Activated CD4-positive, alpha-beta T cell treated with anti-CD3 and anti-CD28 coated beads for 48 hours (primary cell): ENCODE results near the gene DDX41.

Experiments used
- DNase-seq: peaks from one replicate; pipeline ENCODE4 v3.0.0-alpha.2; 2020

Gene DDX41

GRCh38 chr5:177483042-177483441 lies 33.7 kb downstream of the DDX41 start:
- DNase-seq, result no peak

- no peak for DNase-seq
These were observed 34.4 kb downstream of the DDX41 start for GRCh38 chr5:177482359-177482795.

GRCh38 chr5:177479774-177480173 lies 37.0 kb downstream of the DDX41 start:
- DNase-seq, result no peak

GRCh38 chr5:177478711-177479646 lies 37.8 kb downstream of the DDX41 start:
- peak; percentile 59 for DNase-seq

- DNase-seq, result no peak
These were observed 38.9 kb downstream of the DDX41 start for GRCh38 chr5:177477701-177478477.

GRCh38 chr5:177476531-177477233 lies 40.1 kb downstream of the DDX41 start:
- DNase-seq, result no peak

- no peak for DNase-seq
These were observed 41.0 kb downstream of the DDX41 start for GRCh38 chr5:177475563-177476427.

- DNase-seq, result no peak
These were observed 41.8 kb downstream of the DDX41 start for GRCh38 chr5:177474846-177475562.

- no peak for DNase-seq
These were observed 42.7 kb downstream of the DDX41 start for GRCh38 chr5:177474002-177474476.

GRCh38 chr5:177473443-177474001 lies 43.2 kb downstream of the DDX41 start, which contains the start of gene DBN1:
Gene DBN1 (minus strand): TSS chr5:177473634. CDS start chr5:177473521, 113 bp downstream.
- no peak for DNase-seq

- DNase-seq, result peak; percentile 67
These were observed 44.0 kb downstream of the DDX41 start for GRCh38 chr5:177472460-177473442.

GRCh38 chr5:177471610-177472356 lies 45.0 kb downstream of the DDX41 start:
- no peak for DNase-seq

GRCh38 chr5:177470759-177471536 lies 45.8 kb downstream of the DDX41 start:
- no peak for DNase-seq

GRCh38 chr5:177469750-177470525 lies 46.8 kb downstream of the DDX41 start:
- no peak for DNase-seq

GRCh38 chr5:177468685-177469628 lies 47.8 kb downstream of the DDX41 start:
- no peak for DNase-seq

- no peak for DNase-seq
These were observed 48.5 kb downstream of the DDX41 start for GRCh38 chr5:177468329-177468684.
